HEK293 (cell line): Measurements from ENCODE around the gene DDX31.

Experiments
- CTCF ChIA-PET: fragments of 350-600 bp; formaldehyde crosslinking; extraction: SDS; loops from one replicate; lab custom pipeline; 2021; ENCODE audit warnings: antibody characterized with exemption; lab: Yijun Ruan, JAX
- POLR2A ChIA-PET: fragments of 300-600 bp; formaldehyde crosslinking; extraction: SDS; loops from one replicate; lab custom pipeline; 2020; ENCODE audit warnings: antibody characterized with exemption, inconsistent platforms; lab: Yijun Ruan, JAX
- H3K27ac ChIP-seq: fragments of 200-500 bp; sonication (Bioruptor generic); 2 replicates; pipeline ENCODE4 v1.5.1; 2014; ENCODE audit warnings: low read depth, low read length, control low read depth, inconsistent platforms; ENCODE audit errors: extremely low read depth
- H3K36me3 ChIP-seq, 2 experiments: fragments of 200-500 bp in 1 of 2; sonication (Bioruptor generic) in 1 of 2; 1 replicate in 1 of 2; 2 replicates in 1 of 2; pipeline ENCODE4 v1.5.1; 2014 to 2017; ENCODE audit warnings: inconsistent platforms in 2 of 2, low read length in 2 of 2; ENCODE audit not compliant: control insufficient read depth in 2 of 2, insufficient read depth in 1 of 2
- H3K4me1 ChIP-seq: fragments of 200-500 bp; sonication (Bioruptor generic); 2 replicates; pipeline ENCODE4 v1.5.1; 2014; ENCODE audit warnings: mild to moderate bottlenecking, low read length, inconsistent platforms; ENCODE audit not compliant: control insufficient read depth, insufficient read depth
- H3K4me3 ChIP-seq: 2 replicates; pipeline ENCODE4 v1.5.1; 2011; ENCODE audit warnings: low read depth, mild to moderate bottlenecking, control low read depth, low read length, moderate library complexity
- H3K9me3 ChIP-seq: fragments of 200-500 bp; sonication (Bioruptor generic); 2 replicates; pipeline ENCODE4 v1.5.1; 2014; ENCODE audit warnings: low read depth, low read length, inconsistent platforms; ENCODE audit not compliant: control insufficient read depth, insufficient read depth
- FEZF1 ChIP-seq: fragments of 450-650 bp; formaldehyde crosslinking; IDR thresholded peaks from 2 replicates; pipeline ENCODE4 v1.5.1; 2016; ENCODE audit warnings: missing biosample characterization, missing genetic modification characterization
- GLIS2 ChIP-seq: fragments of 450-650 bp; formaldehyde crosslinking; IDR thresholded peaks from 2 replicates; pipeline ENCODE4 v1.5.1; 2016; ENCODE audit warnings: missing biosample characterization, missing genetic modification characterization
- HOXA7 ChIP-seq: sonication (generic); formaldehyde crosslinking; IDR thresholded peaks from 2 replicates; pipeline ENCODE4 v1.8.1; 2022; ENCODE audit warnings: missing genetic modification reagents, borderline replicate concordance
- KLF16 ChIP-seq: fragments of 450-650 bp; formaldehyde crosslinking; IDR thresholded peaks from 2 replicates; pipeline ENCODE4 v1.5.1; 2017; ENCODE audit warnings: missing biosample characterization, missing genetic modification characterization
- PRDM1 ChIP-seq: fragments of 450-650 bp; formaldehyde crosslinking; IDR thresholded peaks from 2 replicates; pipeline ENCODE4; 2016; ENCODE audit warnings: missing biosample characterization, missing genetic modification characterization
- SETDB1 ChIP-seq: IDR thresholded peaks from one replicate; pipeline ENCODE4 v1.6.1; 2017; ENCODE audit warnings: mild to moderate bottlenecking, low read length, moderate library complexity, mixed read lengths; ENCODE audit not compliant: insufficient read length
- ZEB2 ChIP-seq: fragments of 450-650 bp; formaldehyde crosslinking; IDR thresholded peaks from 2 replicates; pipeline ENCODE4 v1.5.1; 2016; ENCODE audit warnings: missing biosample characterization, missing genetic modification characterization
- ZNF140 ChIP-seq: fragments of 450-650 bp; formaldehyde crosslinking; IDR thresholded peaks from 2 replicates; pipeline ENCODE4 v1.5.1; 2016; ENCODE audit warnings: missing biosample characterization, missing genetic modification characterization
- ZNF169 ChIP-seq: fragments of 450-650 bp; formaldehyde crosslinking; IDR thresholded peaks from 2 replicates; pipeline ENCODE4 v1.5.1; 2016; ENCODE audit warnings: missing biosample characterization, missing genetic modification characterization
- ZNF274 ChIP-seq, 2 experiments: fragments of 200-500 bp in 1 of 2; fragments of 450-650 bp in 1 of 2; sonication (Bioruptor generic) in 1 of 2; formaldehyde crosslinking in 1 of 2; IDR thresholded peaks; 2 replicates each; pipeline versions ENCODE4 v1.5.1 to v1.6.1; 2014 to 2016; ENCODE audit warnings: borderline replicate concordance in 1 of 2, inconsistent platforms in 1 of 2, low read length in 1 of 2, missing biosample characterization in 1 of 2, missing genetic modification characterization in 1 of 2
- ZNF366 ChIP-seq: fragments of 450-650 bp; formaldehyde crosslinking; conservative IDR thresholded peaks from 2 replicates; pipeline ENCODE4 v1.5.1; 2016; ENCODE audit warnings: missing biosample characterization, missing genetic modification characterization
- ZNF423 ChIP-seq: fragments of 450-650 bp; formaldehyde crosslinking; IDR thresholded peaks from 2 replicates; pipeline ENCODE4 v1.5.1; 2016; ENCODE audit warnings: missing biosample characterization, missing genetic modification characterization
- ZNF473 ChIP-seq: fragments of 450-650 bp; formaldehyde crosslinking; IDR thresholded peaks from 2 replicates; pipeline ENCODE4 v1.5.1; 2017; ENCODE audit warnings: missing biosample characterization, missing genetic modification characterization
- ZNF600 ChIP-seq: fragments of 450-650 bp; formaldehyde crosslinking; IDR thresholded peaks from 2 replicates; pipeline ENCODE4 v1.5.1; 2016; ENCODE audit warnings: missing biosample characterization, missing genetic modification characterization
- ZNF626 ChIP-seq: fragments of 450-650 bp; sonication (Bioruptor Pico); formaldehyde crosslinking; IDR thresholded peaks from 2 replicates; pipeline ENCODE4 v1.5.1; 2018; ENCODE audit warnings: missing biosample characterization, missing genetic modification characterization, inconsistent platforms
- ZNF747 ChIP-seq: fragments of 450-650 bp; formaldehyde crosslinking; IDR thresholded peaks from 2 replicates; pipeline ENCODE4 v1.5.1; 2016; ENCODE audit warnings: missing biosample characterization, missing genetic modification characterization
- ZXDB ChIP-seq: fragments of 450-650 bp; formaldehyde crosslinking; IDR thresholded peaks from 2 replicates; pipeline ENCODE4 v1.5.1; 2016; ENCODE audit warnings: missing biosample characterization, missing genetic modification characterization
- TF ChIP-seq, protein P1 (sequence below): fragments of 450-650 bp; formaldehyde crosslinking; IDR thresholded peaks from 2 replicates; pipeline ENCODE4 v1.5.0; 2017; ENCODE audit warnings: missing biosample characterization, missing genetic modification characterization, borderline replicate concordance
- TF ChIP-seq, protein P2 (sequence below): fragments of 450-650 bp; formaldehyde crosslinking; IDR thresholded peaks from 2 replicates; pipeline ENCODE4 v1.5.1; 2017; ENCODE audit warnings: missing biosample characterization, missing genetic modification characterization
- TF ChIP-seq, protein P3 (sequence below): fragments of 450-650 bp; formaldehyde crosslinking; IDR thresholded peaks from 2 replicates; pipeline ENCODE4 v1.5.1; 2017; ENCODE audit warnings: missing biosample characterization, missing genetic modification characterization
- TF ChIP-seq, protein P4 (sequence below): fragments of 450-650 bp; formaldehyde crosslinking; IDR thresholded peaks from 2 replicates; pipeline ENCODE4 v1.5.1; 2016; ENCODE audit warnings: missing biosample characterization, missing genetic modification characterization

DDX31 gene

DNA sequence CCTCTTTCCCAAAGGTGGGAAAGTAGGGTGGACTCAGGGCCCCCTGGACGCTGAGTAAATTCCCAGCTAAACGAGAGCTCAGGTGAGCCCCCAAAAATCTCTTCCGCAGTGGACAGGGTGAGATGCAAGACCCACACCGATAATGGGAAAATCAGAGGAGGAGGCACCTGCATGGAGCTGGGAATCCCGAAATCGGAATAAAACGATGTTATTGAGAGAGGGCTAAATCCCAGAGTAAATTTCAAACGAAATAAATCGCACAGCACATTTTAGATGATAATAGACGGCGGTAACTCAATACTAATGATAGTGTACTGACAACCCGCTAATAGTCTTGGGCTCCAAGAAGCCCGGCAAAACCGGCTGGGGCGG, 90.4 kb downstream of the DDX31 start:
- POLR2A ChIA-PET = no interaction called here
- H3K9me3 ChIP-seq = no peaks in the 10 kb centered on the region
- no peak overlapping the region for H3K4me3 ChIP-seq

DNA sequence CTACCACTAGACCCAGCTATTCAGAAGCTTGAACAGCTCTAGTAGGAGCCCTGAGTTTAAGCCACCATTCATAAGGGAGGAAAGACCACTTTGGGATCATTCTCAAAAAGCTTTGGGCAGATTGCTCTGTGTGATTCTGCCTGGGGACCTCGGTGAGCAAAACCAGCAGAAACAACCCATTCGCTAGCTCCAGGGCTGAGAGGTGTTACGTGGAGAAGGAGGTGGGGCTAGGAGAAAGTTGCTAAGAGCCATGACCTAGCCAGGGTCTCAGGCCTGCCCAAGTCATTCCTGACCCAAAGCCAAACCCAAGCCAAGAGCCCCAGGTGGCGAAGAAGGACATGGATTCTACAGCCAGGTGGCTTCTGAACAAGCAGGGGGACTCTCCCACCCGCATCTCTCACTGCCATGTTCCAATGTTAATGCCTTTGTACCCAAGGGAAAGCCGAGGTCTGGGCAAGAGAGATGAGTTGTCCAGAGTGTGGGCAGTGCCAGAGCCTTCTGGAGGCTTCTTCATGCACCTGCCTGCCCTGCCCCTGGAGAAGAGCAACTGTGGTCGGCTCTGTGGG, 91.3 kb downstream of the DDX31 start:
- Histone ChIP-seq H3K4me3 (no peak overlapping the region), H3K9me3 (no peaks in the 10 kb centered on the region), H3K4me1 (no peaks in the 10 kb centered on the region), H3K36me3 (no peaks in the 10 kb centered on the region), H3K27ac (no peak overlapping the region)
- ChIA-PET POLR2A (no interaction called here), CTCF (interaction anchor here (0.6 to 1.1 kb wide), 6 partner anchors 67 to 224 kb away, joined by 3 to 4 read pairs (median 3); partner anchors contain the start of genes CFAP77 and SETX)
- TF ChIP-seq FEZF1 (tag by site-specific recombination) (no peak), ZEB2 (tag by site-specific recombination) (no peak), ZNF423 (tag by site-specific recombination) (no peak), HOXA7 (CRISPR knock-in tag) (no peak)
- TF ChIP-seq, protein P1, sequence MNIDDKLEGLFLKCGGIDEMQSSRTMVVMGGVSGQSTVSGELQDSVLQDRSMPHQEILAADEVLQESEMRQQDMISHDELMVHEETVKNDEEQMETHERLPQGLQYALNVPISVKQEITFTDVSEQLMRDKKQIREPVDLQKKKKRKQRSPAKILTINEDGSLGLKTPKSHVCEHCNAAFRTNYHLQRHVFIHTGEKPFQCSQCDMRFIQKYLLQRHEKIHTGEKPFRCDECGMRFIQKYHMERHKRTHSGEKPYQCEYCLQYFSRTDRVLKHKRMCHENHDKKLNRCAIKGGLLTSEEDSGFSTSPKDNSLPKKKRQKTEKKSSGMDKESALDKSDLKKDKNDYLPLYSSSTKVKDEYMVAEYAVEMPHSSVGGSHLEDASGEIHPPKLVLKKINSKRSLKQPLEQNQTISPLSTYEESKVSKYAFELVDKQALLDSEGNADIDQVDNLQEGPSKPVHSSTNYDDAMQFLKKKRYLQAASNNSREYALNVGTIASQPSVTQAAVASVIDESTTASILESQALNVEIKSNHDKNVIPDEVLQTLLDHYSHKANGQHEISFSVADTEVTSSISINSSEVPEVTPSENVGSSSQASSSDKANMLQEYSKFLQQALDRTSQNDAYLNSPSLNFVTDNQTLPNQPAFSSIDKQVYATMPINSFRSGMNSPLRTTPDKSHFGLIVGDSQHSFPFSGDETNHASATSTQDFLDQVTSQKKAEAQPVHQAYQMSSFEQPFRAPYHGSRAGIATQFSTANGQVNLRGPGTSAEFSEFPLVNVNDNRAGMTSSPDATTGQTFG = no peak
- TF ChIP-seq, protein P2, sequence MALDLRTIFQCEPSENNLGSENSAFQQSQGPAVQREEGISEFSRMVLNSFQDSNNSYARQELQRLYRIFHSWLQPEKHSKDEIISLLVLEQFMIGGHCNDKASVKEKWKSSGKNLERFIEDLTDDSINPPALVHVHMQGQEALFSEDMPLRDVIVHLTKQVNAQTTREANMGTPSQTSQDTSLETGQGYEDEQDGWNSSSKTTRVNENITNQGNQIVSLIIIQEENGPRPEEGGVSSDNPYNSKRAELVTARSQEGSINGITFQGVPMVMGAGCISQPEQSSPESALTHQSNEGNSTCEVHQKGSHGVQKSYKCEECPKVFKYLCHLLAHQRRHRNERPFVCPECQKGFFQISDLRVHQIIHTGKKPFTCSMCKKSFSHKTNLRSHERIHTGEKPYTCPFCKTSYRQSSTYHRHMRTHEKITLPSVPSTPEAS (tag by site-specific recombination) = no peak

More for the DNA sequence above, 90.4 kb downstream of the DDX31 start:
- CTCF ChIA-PET = interaction anchor here (0.6 to 1.0 kb wide), 3 partner anchors 68 to 1171 kb away, joined by 3 to 4 read pairs (median 3); partner anchors contain the start of gene SETX
- Histone ChIP-seq H3K4me1 (no peaks in the 10 kb centered on the region), H3K36me3 (no peaks in the 10 kb centered on the region), H3K27ac (no peak overlapping the region)
- TF ChIP-seq ZNF626 (tag by site-specific recombination) (no peak), ZXDB (no peak), SETDB1 (no peak), ZNF747 (tag by site-specific recombination) (no peak), KLF16 (tag by site-specific recombination) (no peak), ZNF600 (tag by site-specific recombination) (no peak)
- TF ChIP-seq, protein P3, sequence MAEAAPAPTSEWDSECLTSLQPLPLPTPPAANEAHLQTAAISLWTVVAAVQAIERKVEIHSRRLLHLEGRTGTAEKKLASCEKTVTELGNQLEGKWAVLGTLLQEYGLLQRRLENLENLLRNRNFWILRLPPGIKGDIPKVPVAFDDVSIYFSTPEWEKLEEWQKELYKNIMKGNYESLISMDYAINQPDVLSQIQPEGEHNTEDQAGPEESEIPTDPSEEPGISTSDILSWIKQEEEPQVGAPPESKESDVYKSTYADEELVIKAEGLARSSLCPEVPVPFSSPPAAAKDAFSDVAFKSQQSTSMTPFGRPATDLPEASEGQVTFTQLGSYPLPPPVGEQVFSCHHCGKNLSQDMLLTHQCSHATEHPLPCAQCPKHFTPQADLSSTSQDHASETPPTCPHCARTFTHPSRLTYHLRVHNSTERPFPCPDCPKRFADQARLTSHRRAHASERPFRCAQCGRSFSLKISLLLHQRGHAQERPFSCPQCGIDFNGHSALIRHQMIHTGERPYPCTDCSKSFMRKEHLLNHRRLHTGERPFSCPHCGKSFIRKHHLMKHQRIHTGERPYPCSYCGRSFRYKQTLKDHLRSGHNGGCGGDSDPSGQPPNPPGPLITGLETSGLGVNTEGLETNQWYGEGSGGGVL = no peak

DNA sequence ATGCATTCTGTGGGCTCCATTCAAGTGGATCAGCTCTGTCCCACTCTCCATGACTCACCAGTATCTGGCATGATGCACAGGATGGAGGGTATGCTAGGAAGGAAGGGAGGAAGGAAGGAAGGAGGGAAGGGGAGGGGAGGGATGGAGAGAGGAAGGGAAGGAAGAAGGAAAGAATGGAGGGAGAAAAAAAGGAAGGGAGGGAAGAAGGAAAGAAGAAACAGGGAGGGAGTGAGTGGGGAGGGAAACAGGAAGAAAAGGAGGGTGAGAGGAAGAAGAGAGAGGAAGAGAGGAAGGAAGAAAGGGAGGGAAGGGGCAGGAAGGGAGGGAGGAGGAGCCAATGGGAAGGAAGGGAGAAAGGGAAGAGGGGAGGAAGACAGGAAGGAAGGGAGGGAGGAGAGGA, 92.7 kb downstream of the DDX31 start:
- Histone ChIP-seq H3K9me3 (no peaks in the 10 kb centered on the region), H3K4me1 (no peaks in the 10 kb centered on the region), H3K4me3 (no peak overlapping the region), H3K27ac (no peak overlapping the region), H3K36me3 (no peaks in the 10 kb centered on the region)
- TF ChIP-seq, protein P3 = peak; percentile 28; the same call in 1 of the 2 replicates
- TF ChIP-seq ZNF169 (tag by site-specific recombination) (no peak), ZNF274 (IDR thresholded peaks at IDR 0.05; ENCODE audit: low read length) (no peak), ZNF274 (tag by site-specific recombination; IDR thresholded peaks at IDR 0.05; ENCODE audit: borderline replicate concordance) (0 out of 2 replicates have a peak, but pooled peaks have one; percentile 23), PRDM1 (peak; percentile 72), GLIS2 (tag by site-specific recombination) (no peak), ZNF140 (no peak), ZNF473 (tag by site-specific recombination) (0 out of 2 replicates have a peak, but pooled peaks have one; percentile 27), ZNF366 (tag by site-specific recombination) (peak; percentile 94)
- TF ChIP-seq, protein P4, sequence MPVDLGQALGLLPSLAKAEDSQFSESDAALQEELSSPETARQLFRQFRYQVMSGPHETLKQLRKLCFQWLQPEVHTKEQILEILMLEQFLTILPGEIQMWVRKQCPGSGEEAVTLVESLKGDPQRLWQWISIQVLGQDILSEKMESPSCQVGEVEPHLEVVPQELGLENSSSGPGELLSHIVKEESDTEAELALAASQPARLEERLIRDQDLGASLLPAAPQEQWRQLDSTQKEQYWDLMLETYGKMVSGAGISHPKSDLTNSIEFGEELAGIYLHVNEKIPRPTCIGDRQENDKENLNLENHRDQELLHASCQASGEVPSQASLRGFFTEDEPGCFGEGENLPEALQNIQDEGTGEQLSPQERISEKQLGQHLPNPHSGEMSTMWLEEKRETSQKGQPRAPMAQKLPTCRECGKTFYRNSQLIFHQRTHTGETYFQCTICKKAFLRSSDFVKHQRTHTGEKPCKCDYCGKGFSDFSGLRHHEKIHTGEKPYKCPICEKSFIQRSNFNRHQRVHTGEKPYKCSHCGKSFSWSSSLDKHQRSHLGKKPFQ (tag by site-specific recombination) = no peak
- ChIA-PET POLR2A (no interaction called here), CTCF (interaction anchor here (0.6 to 4.1 kb wide), 5 partner anchors 11 to 395 kb away, joined by 3 to 24 read pairs (median 3); partner anchors contain the start of gene CFAP77)
